ENCODE results near the gene RAD54L. TPM values are rescaled to one million over a fixed set of nuclear protein-coding genes. Genes with fewer than 3 reads are reported as not detected.
A peak's percentile ranks its signal among the peaks of the same experiment; 100 is the strongest.
"Not testable (repeated sequence)": the region's sequence is repeated elsewhere in the genome, so short reads cannot be mapped to it uniquely, and the experiment has no call there.

RAD54L gene
- total RNA-seq, 1 donor: not detected

GRCh38 chr1:46221749-46222148 is 25.8 kb upstream of the RAD54L start:
- Histone ChIP-seq H3K4me3 (ENCODE audit: low read length) (no peak overlapping the region), H3K9me3 (ENCODE audit: low read depth, low read length) (no peaks in the 10 kb centered on the region), H3K27me3 (ENCODE audit: insufficient read depth, low read length) (no peaks in the 10 kb centered on the region)

DNA sequence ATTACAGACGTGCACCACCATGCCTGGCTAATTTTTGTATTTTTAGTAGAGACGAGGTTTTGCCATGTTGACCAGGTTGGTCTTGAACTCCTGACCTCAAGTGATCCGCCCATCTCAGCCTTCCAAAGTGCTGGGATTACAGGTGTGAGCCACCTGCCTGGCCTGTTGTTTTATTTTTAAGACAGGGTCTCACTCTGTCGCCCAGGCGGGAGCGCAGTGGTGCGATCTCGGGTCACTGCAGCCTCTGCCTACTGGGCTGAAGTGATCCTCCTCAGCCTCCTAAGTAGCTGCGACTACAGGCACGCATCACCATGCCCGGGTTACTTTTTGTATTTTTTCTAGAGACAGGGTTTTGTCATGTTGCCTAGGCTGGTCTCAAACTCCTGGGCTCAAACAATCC is 24.5 kb upstream of the RAD54L start:
- H3K4me1 ChIP-seq (ENCODE audit: insufficient read depth, low read length); H3K27me3 ChIP-seq (ENCODE audit: insufficient read depth, low read length); H3K9me3 ChIP-seq (ENCODE audit: low read depth, low read length): not testable (repeated sequence)

More at GRCh38 chr1:46221749-46222148, 25.8 kb upstream of the RAD54L start:
- H3K4me1 ChIP-seq (ENCODE audit: insufficient read depth, low read length): no peaks in the 10 kb centered on the region

DNA sequence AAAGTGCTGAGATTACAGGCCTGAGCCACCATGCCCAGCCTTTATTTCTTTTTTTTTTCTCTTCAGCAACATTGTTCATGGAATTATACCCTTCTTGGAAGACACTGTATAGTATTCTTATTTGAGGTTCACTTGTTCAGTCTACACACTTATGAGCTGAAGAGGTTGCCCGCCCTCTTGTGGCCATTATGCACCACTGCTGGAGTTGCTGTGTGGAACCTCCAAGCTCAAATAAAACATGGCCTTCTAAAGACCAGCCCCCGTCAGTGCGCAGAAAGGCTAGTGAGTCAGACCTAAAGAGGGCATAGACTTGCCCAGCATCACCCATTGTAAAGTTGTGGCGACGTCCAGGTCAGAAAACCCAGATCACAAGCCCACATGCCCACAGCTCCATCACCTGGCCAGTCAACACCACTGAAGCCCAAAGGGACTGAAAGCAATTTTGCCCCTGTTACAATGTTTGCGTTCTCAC is 24.1 kb upstream of the RAD54L start:
- no peaks in the 10 kb centered on the region for H3K27me3 ChIP-seq (ENCODE audit: insufficient read depth, low read length)

More for the DNA sequence above, 24.5 kb upstream of the RAD54L start:
- not testable (repeated sequence) for H3K4me3 ChIP-seq (ENCODE audit: low read length)

GRCh38 chr1:46224966-46225365 is 22.6 kb upstream of the RAD54L start:
- Histone ChIP-seq H3K4me1 (ENCODE audit: insufficient read depth, low read length) (no peaks in the 10 kb centered on the region), H3K9me3 (ENCODE audit: low read depth, low read length) (no peaks in the 10 kb centered on the region), H3K27me3 (ENCODE audit: insufficient read depth, low read length) (no peaks in the 10 kb centered on the region), H3K4me3 (ENCODE audit: low read length) (no peak overlapping the region)

More for the DNA sequence above, 24.1 kb upstream of the RAD54L start:
- no peak overlapping the region for H3K4me3 ChIP-seq (ENCODE audit: low read length)
- no peaks in the 10 kb centered on the region for H3K4me1 ChIP-seq (ENCODE audit: insufficient read depth, low read length)
- no peaks in the 10 kb centered on the region for H3K9me3 ChIP-seq (ENCODE audit: low read depth, low read length)

- H3K4me1 ChIP-seq (ENCODE audit: insufficient read depth, low read length); H3K27me3 ChIP-seq (ENCODE audit: insufficient read depth, low read length); H3K4me3 ChIP-seq (ENCODE audit: low read length); H3K9me3 ChIP-seq (ENCODE audit: low read depth, low read length): not testable (repeated sequence)
These were observed 16.3 kb upstream of the RAD54L start for GRCh38 chr1:46231231-46231630.

- Histone ChIP-seq H3K27me3 (ENCODE audit: insufficient read depth, low read length) (no peaks in the 10 kb centered on the region), H3K4me3 (ENCODE audit: low read length) (no peak overlapping the region), H3K9me3 (ENCODE audit: low read depth, low read length) (peaks cover 7% of the 10 kb centered on the region), H3K4me1 (ENCODE audit: insufficient read depth, low read length) (no peaks in the 10 kb centered on the region)
These were observed 10.7 kb upstream of the RAD54L start for GRCh38 chr1:46236882-46237281.

DNA sequence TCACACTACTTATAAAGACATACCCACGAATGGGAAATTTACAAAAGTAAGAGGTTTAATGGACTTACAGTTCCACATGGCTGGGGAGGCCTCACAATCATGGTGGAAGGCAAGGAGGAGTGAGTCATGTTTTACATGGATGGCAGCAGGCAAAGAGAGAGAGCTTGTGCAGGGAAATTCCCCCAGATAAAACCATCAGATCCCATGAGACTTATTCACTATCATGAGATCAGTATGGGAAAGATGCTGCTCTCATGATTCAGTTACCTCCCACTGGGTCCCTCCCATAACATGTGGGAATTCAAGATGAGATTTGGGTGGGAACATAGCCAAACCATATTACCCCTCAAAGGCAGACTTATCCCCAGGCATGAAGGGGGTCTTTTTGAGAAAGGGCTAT is 8.7 kb upstream of the RAD54L start:
- not testable (repeated sequence) for H3K4me1 ChIP-seq (ENCODE audit: insufficient read depth, low read length); H3K9me3 ChIP-seq (ENCODE audit: low read depth, low read length); H3K27me3 ChIP-seq (ENCODE audit: insufficient read depth, low read length); H3K4me3 ChIP-seq (ENCODE audit: low read length)

DNA sequence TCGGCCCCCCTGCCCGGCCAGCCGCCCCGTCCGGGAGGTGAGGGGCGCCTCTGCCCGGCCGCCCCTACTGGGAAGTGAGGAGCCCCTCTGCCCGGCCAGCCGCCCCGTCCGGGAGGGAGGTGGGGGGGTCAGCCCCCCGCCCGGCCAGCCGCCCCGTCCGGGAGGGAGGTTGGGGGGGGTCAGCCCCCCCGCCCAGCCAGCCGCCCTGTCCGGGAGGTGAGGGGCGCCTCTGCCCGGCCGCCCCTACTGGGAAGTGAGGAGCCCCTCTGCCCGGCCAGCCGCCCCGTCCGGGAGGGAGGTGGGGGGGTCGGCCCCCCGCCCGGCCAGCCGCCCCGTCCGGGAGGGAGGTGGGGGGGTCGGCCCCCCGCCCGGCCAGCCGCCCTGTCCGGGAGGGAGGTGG is 5.8 kb upstream of the RAD54L start:
- not testable (repeated sequence) for H3K27me3 ChIP-seq (ENCODE audit: insufficient read depth, low read length); H3K4me3 ChIP-seq (ENCODE audit: low read length); H3K4me1 ChIP-seq (ENCODE audit: insufficient read depth, low read length); H3K9me3 ChIP-seq (ENCODE audit: low read depth, low read length)

GRCh38 chr1:46242918-46243317 is 4.6 kb upstream of the RAD54L start:
- Histone ChIP-seq H3K27me3 (ENCODE audit: insufficient read depth, low read length) (no peaks in the 10 kb centered on the region), H3K9me3 (ENCODE audit: low read depth, low read length) (no peaks in the 10 kb centered on the region), H3K4me1 (ENCODE audit: insufficient read depth, low read length) (peaks cover 10% of the 10 kb centered on the region), H3K4me3 (ENCODE audit: low read length) (no peak overlapping the region)

DNA sequence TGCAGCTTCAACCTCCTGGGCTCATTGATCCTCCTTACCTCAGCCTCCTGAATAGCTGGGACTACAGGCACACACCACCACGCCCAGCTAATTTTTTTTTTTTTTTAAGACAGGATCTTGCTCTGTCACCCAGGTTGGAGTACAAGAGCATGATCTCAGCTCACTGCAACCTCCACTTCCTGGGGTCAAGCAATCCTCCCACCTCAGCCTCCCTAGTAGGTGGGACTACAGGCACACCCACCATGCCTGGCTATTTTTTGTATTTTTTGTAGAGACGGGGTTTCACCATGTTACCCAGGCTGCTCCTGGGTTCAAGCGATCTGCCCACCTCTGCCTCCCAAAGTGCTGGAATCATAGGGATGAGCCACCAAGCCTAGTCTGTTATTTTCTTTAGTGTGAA is 3.7 kb upstream of the RAD54L start:
- H3K27me3 ChIP-seq (ENCODE audit: insufficient read depth, low read length); H3K9me3 ChIP-seq (ENCODE audit: low read depth, low read length); H3K4me3 ChIP-seq (ENCODE audit: low read length): not testable (repeated sequence)
- H3K4me1 ChIP-seq (ENCODE audit: insufficient read depth, low read length): peaks cover 19% of the 10 kb centered on the region

DNA sequence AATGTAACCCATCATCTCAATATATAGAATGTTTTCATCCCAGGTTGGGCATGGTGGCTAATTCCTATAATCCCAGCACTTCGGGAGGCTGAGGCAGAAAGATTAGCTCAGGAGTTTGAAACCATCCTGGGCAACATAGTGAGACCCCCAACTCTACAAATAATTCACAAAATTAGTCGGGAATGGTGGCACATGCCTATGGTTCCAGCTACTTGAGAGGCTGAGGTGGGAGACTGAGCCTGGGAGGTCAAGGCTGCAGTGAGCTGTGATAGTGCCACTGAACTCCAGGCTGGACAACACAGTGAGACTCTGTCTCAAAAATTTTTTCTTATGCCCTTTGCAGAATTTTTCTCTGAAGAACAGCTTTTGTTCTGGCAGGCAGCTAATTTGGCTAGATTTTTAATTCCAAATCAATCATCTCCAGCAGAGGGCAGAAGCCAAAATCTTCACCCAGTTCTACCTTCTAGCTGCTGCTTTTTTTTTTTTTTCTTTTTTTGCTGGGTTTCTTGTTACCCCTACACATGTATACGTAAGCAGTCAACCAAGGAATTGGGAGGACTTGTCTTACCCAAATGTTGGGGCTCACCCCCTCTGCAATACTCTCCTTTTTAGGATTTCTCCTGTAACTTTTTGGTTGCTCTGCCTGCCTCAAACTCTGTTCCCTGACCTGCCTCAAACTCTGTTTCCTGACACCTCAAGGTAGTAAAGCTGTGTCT is 2.7 kb upstream of the RAD54L start:
- Histone ChIP-seq H3K9me3 (ENCODE audit: low read depth, low read length) (no peaks in the 10 kb centered on the region), H3K4me1 (ENCODE audit: insufficient read depth, low read length) (peaks cover 20% of the 10 kb centered on the region), H3K27me3 (ENCODE audit: insufficient read depth, low read length) (no peaks in the 10 kb centered on the region), H3K4me3 (ENCODE audit: low read length) (no peak overlapping the region)

- H3K27me3 ChIP-seq (ENCODE audit: insufficient read depth, low read length); H3K9me3 ChIP-seq (ENCODE audit: low read depth, low read length); H3K4me3 ChIP-seq (ENCODE audit: low read length): not testable (repeated sequence)
- peaks cover 20% of the 10 kb centered on the region for H3K4me1 ChIP-seq (ENCODE audit: insufficient read depth, low read length)
These were observed 1.4 kb upstream of the RAD54L start for GRCh38 chr1:46246136-46246535.

DNA sequence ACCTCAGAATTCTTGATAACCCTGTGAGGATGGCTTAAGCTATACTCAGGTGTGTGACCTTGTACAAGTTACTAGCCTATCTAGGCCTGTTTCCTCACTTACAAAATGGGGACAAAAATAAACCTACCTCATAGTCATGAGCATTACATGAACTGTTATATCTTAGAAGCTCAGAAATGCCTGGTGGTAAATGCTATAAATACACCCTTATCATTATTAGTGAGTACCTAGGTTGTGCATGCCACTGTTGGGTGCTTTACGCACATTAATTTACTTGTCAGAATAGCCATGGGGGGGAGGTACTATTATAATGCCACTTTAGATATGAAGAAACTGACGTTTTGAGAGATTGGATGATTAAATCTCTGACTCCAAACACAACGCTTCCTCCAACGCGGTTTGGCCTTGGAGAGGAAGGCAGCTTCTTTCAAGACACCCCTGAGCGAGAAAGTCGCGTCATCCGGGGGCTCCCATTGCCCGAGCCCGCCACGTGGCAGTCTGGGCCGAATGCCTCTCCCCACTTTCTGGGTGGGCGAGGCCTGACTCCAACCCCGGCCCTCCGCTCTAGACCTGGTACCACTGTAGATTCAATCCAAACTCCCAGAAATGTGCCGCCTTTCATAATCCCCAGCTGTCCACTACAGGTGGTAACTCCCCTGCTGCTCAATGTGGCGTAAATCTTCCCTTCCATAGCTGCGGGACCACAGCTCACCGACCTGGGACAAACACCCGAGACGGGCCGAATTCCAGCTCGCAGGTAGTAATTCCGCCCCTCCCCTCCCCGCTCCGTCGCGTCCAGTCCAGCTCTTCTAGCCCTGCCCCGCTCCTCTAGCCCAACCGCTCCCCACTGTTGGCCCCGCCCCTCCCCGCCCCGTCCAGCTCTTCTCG is 771 bp upstream of the RAD54L start:
- peak overlapping the region; percentile 55 for H3K4me3 ChIP-seq (ENCODE audit: low read length)
- H3K27me3 ChIP-seq (ENCODE audit: insufficient read depth, low read length): no peaks in the 10 kb centered on the region
- H3K9me3 ChIP-seq (ENCODE audit: low read depth, low read length): no peaks in the 10 kb centered on the region
- peaks cover 20% of the 10 kb centered on the region for H3K4me1 ChIP-seq (ENCODE audit: insufficient read depth, low read length)

DNA sequence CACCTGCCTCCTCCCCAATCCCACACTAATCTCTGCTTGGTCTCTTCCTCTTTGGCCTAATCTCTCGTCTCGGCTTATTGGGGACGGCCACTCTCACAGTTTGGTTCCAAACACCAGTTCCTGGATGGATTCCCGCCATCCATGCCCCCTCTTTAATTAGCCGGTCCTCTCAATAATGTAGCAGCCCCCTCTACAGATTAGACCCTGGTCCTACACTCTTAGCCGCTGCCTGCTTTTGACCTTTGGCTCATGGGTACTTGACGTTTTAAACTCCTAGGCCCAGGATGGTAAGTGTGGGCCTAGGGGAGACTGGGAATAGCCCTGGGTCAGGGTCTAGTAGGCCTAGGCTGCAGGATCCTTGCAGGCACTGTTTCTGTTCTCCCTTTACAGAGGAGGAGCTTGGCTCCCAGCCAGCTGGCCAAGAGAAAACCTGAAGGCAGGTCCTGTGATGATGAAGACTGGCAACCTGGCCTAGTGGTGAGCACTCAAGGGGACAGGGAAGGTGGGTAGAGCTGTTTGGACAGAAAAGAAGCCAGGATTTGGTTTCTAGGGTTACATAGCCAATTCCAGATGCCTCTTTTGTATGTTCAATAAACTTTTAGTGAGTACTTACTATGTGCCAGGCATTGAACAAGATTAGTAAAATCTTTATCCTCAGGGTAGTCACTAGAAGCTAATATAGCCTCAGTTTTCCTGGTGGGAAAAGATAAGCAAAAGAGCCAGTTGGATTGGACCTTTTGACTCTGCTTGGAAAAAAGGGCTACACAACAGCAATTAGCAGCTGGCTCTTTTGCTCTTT is 758 bp downstream of the RAD54L start:
- H3K9me3 ChIP-seq (ENCODE audit: low read depth, low read length): no peaks in the 10 kb centered on the region
- H3K4me1 ChIP-seq (ENCODE audit: insufficient read depth, low read length): peaks cover 20% of the 10 kb centered on the region
- H3K27me3 ChIP-seq (ENCODE audit: insufficient read depth, low read length): no peaks in the 10 kb centered on the region
- peak overlapping the region; percentile 56 for H3K4me3 ChIP-seq (ENCODE audit: low read length)

GRCh38 chr1:46254668-46255067 is 7.1 kb downstream of the RAD54L start:
- Histone ChIP-seq H3K4me1 (ENCODE audit: insufficient read depth, low read length) (no peaks in the 10 kb centered on the region), H3K27me3 (ENCODE audit: insufficient read depth, low read length) (no peaks in the 10 kb centered on the region), H3K9me3 (ENCODE audit: low read depth, low read length) (no peaks in the 10 kb centered on the region), H3K4me3 (ENCODE audit: low read length) (no peak overlapping the region)

All from mononuclear cell (primary cell).